Measurements from ENCODE around the gene ZMYND8.

DNA sequence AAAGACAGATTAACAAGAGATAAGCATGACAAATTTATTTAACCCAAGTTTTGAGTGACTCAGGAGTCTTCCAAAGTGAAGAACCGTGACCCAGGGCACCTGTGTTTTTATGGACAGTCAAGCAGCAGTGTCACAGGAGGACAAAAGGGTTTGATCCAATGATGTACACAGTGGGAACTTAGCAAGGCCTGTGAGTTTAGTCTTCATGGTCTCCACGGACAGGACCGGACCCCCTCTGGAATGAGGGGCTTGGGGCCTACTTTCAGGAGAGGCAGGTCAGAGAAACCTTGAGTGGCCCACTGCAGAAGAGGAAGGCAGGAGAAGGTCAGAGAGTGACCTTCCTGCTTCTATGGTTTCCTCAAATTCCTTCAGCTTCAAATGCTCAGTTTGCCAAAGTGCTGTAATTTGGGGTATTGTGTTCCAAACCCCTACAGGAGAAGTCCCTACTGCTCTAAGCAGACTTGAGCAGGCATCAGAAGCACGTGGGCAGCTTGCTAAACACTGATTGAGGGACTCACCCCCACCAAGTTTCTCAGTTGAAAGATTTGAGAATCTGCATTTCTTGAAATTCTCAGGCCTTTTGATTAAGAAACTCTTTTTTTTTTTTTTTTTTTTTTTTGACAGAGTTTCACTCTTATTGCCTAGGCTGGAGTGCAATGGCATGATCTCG lies 26.4 kb upstream of the ZMYND8 start:
- TF ChIP-seq, protein P1, sequence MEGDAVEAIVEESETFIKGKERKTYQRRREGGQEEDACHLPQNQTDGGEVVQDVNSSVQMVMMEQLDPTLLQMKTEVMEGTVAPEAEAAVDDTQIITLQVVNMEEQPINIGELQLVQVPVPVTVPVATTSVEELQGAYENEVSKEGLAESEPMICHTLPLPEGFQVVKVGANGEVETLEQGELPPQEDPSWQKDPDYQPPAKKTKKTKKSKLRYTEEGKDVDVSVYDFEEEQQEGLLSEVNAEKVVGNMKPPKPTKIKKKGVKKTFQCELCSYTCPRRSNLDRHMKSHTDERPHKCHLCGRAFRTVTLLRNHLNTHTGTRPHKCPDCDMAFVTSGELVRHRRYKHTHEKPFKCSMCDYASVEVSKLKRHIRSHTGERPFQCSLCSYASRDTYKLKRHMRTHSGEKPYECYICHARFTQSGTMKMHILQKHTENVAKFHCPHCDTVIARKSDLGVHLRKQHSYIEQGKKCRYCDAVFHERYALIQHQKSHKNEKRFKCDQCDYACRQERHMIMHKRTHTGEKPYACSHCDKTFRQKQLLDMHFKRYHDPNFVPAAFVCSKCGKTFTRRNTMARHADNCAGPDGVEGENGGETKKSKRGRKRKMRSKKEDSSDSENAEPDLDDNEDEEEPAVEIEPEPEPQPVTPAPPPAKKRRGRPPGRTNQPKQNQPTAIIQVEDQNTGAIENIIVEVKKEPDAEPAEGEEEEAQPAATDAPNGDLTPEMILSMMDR (IDR thresholded peaks at IDR 0.05), result no peak
- TF ChIP-seq POLR2A (IDR thresholded peaks at IDR 0.05), result no peak

All from Peyer's patch (tissue), 4 donors.